A549 (cell line): Measurements from ENCODE around the gene HIVEP3.

Experiments used
- CBX2 ChIP-seq: fragments of 200-600 bp; sonication (generic); IDR thresholded peaks from 2 replicates; pipeline ENCODE4 v1.6.1; 2016; ENCODE audit warnings: low read depth, mild to moderate bottlenecking, borderline replicate concordance
- CBX8 ChIP-seq: fragments of 200-600 bp; sonication (generic); IDR thresholded peaks from 2 replicates; pipeline ENCODE4 v1.6.1; 2016
- MYC ChIP-seq: IDR thresholded peaks from 2 replicates; pipeline ENCODE4 v1.6.1; 2012; ENCODE audit warnings: mild to moderate bottlenecking, inconsistent platforms, low read length, improper control_type of control experiment, borderline replicate concordance
- POLR2A ChIP-seq: IDR thresholded peaks from 2 replicates; pipeline ENCODE4 v1.6.1; 2012; ENCODE audit warnings: mild to moderate bottlenecking, low read length
- POLR2AphosphoS2 ChIP-seq: conservative IDR thresholded peaks from 2 replicates; pipeline ENCODE4 v1.6.1; 2012; ENCODE audit warnings: low read length, improper control_type of control experiment, inconsistent platforms
- SREBF2 ChIP-seq: fragments of 450-650 bp; IDR thresholded peaks from 2 replicates; pipeline ENCODE4 v1.6.1; 2014; ENCODE audit warnings: mild to moderate bottlenecking, moderate library complexity
- TF ChIP-seq, protein P1 (sequence below): fragments of >200 bp; sonication (Bioruptor Twin); formaldehyde crosslinking; IDR thresholded peaks from 3 replicates; pipeline ENCODE4 v1.5.1; 2016
- TF ChIP-seq, protein P2 (sequence below): IDR thresholded peaks from 2 replicates; pipeline ENCODE4 v1.6.1; 2012
- TF ChIP-seq, protein P3 (sequence below): fragments of 450-650 bp; IDR thresholded peaks from 2 replicates; pipeline ENCODE4 v1.6.1; 2014; ENCODE audit warnings: antibody characterized with exemption
- TF ChIP-seq, protein P4 (sequence below): IDR thresholded peaks from 2 replicates; pipeline ENCODE4 v1.6.1; 2012
- TF ChIP-seq, protein P5 (sequence below): fragments of 200-600 bp; sonication (generic); IDR thresholded peaks from 2 replicates; pipeline ENCODE4 v1.6.1; 2016; ENCODE audit warnings: antibody characterized with exemption, mild to moderate bottlenecking, moderate library complexity
- TF ChIP-seq, protein P6 (sequence below): fragments of >200 bp; sonication (Bioruptor Twin); formaldehyde crosslinking; IDR thresholded peaks from 3 replicates; pipeline ENCODE4 v1.6.1; 2016

- TF ChIP-seq POLR2A: no peak
- TF ChIP-seq, protein P1, sequence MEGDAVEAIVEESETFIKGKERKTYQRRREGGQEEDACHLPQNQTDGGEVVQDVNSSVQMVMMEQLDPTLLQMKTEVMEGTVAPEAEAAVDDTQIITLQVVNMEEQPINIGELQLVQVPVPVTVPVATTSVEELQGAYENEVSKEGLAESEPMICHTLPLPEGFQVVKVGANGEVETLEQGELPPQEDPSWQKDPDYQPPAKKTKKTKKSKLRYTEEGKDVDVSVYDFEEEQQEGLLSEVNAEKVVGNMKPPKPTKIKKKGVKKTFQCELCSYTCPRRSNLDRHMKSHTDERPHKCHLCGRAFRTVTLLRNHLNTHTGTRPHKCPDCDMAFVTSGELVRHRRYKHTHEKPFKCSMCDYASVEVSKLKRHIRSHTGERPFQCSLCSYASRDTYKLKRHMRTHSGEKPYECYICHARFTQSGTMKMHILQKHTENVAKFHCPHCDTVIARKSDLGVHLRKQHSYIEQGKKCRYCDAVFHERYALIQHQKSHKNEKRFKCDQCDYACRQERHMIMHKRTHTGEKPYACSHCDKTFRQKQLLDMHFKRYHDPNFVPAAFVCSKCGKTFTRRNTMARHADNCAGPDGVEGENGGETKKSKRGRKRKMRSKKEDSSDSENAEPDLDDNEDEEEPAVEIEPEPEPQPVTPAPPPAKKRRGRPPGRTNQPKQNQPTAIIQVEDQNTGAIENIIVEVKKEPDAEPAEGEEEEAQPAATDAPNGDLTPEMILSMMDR: no peak
- TF ChIP-seq SREBF2: no peak
- TF ChIP-seq, protein P2, sequence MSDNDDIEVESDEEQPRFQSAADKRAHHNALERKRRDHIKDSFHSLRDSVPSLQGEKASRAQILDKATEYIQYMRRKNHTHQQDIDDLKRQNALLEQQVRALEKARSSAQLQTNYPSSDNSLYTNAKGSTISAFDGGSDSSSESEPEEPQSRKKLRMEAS: no peak
- TF ChIP-seq, protein P3, sequence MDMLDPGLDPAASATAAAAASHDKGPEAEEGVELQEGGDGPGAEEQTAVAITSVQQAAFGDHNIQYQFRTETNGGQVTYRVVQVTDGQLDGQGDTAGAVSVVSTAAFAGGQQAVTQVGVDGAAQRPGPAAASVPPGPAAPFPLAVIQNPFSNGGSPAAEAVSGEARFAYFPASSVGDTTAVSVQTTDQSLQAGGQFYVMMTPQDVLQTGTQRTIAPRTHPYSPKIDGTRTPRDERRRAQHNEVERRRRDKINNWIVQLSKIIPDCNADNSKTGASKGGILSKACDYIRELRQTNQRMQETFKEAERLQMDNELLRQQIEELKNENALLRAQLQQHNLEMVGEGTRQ: no peak
- no peak for TF ChIP-seq CBX8
- TF ChIP-seq, protein P4, sequence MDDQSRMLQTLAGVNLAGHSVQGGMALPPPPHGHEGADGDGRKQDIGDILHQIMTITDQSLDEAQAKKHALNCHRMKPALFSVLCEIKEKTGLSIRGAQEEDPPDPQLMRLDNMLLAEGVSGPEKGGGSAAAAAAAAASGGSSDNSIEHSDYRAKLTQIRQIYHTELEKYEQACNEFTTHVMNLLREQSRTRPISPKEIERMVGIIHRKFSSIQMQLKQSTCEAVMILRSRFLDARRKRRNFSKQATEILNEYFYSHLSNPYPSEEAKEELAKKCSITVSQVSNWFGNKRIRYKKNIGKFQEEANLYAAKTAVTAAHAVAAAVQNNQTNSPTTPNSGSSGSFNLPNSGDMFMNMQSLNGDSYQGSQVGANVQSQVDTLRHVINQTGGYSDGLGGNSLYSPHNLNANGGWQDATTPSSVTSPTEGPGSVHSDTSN: no peak
- no peak for TF ChIP-seq MYC
- TF ChIP-seq, protein P5, sequence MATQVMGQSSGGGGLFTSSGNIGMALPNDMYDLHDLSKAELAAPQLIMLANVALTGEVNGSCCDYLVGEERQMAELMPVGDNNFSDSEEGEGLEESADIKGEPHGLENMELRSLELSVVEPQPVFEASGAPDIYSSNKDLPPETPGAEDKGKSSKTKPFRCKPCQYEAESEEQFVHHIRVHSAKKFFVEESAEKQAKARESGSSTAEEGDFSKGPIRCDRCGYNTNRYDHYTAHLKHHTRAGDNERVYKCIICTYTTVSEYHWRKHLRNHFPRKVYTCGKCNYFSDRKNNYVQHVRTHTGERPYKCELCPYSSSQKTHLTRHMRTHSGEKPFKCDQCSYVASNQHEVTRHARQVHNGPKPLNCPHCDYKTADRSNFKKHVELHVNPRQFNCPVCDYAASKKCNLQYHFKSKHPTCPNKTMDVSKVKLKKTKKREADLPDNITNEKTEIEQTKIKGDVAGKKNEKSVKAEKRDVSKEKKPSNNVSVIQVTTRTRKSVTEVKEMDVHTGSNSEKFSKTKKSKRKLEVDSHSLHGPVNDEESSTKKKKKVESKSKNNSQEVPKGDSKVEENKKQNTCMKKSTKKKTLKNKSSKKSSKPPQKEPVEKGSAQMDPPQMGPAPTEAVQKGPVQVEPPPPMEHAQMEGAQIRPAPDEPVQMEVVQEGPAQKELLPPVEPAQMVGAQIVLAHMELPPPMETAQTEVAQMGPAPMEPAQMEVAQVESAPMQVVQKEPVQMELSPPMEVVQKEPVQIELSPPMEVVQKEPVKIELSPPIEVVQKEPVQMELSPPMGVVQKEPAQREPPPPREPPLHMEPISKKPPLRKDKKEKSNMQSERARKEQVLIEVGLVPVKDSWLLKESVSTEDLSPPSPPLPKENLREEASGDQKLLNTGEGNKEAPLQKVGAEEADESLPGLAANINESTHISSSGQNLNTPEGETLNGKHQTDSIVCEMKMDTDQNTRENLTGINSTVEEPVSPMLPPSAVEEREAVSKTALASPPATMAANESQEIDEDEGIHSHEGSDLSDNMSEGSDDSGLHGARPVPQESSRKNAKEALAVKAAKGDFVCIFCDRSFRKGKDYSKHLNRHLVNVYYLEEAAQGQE: no peak
- TF ChIP-seq, protein P6, sequence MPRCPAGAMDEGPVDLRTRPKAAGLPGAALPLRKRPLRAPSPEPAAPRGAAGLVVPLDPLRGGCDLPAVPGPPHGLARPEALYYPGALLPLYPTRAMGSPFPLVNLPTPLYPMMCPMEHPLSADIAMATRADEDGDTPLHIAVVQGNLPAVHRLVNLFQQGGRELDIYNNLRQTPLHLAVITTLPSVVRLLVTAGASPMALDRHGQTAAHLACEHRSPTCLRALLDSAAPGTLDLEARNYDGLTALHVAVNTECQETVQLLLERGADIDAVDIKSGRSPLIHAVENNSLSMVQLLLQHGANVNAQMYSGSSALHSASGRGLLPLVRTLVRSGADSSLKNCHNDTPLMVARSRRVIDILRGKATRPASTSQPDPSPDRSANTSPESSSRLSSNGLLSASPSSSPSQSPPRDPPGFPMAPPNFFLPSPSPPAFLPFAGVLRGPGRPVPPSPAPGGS: no peak
- no peak for TF ChIP-seq CBX2
- TF ChIP-seq POLR2AphosphoS2: no peak
Measured at GRCh38 chr1:41917076-41917475, 1.6 kb downstream of the HIVEP3 start.
